Natural killer cell (primary cell): ENCODE results near the gene MYMX. TPM values are rescaled to one million over a fixed set of nuclear protein-coding genes. Genes with fewer than 3 reads are reported as not detected.

Experiments
- ATAC-seq, 3 donors: fragments of 150-1000 bp in 2 of 3; fragments of 200-7000 bp in 1 of 3; cut with Tn5 transposase; 1 replicate in 1 of 3; 2 replicates in 2 of 3; pipeline ENCODE4 v1.10.0; 2021; ENCODE audit warnings: mild to moderate bottlenecking in 2 of 3, moderate library complexity in 2 of 3
- DNase-seq, 2 donors: peaks; one replicate each; pipeline versions ENCODE4 v3.0.0 to v3.0.0-alpha.2; 2013 to 2021; ENCODE audit warnings: mixed read lengths in 1 of 2
- H3K27ac ChIP-seq: one replicate; pipeline ENCODE4 v1.5.1; 2013; ENCODE audit warnings: mild to moderate bottlenecking, low read length
- H3K27me3 ChIP-seq: one replicate; pipeline ENCODE4 v1.6.1; 2013; ENCODE audit warnings: low read length; ENCODE audit not compliant: control insufficient read depth, insufficient read depth
- H3K36me3 ChIP-seq: one replicate; pipeline ENCODE4 v1.6.1; 2013; ENCODE audit warnings: low read length; ENCODE audit not compliant: control insufficient read depth, insufficient read depth
- H3K4me1 ChIP-seq: one replicate; pipeline ENCODE4 v1.6.1; 2013; ENCODE audit warnings: low read length; ENCODE audit not compliant: control insufficient read depth, insufficient read depth
- H3K4me3 ChIP-seq: one replicate; pipeline ENCODE4 v1.5.1; 2013; ENCODE audit warnings: low read length
- H3K9me3 ChIP-seq: one replicate; pipeline ENCODE4 v1.6.1; 2013; ENCODE audit warnings: low read length; ENCODE audit not compliant: control insufficient read depth, insufficient read depth
- H3K27ac Mint-ChIP-seq, 2 donors: one replicate each; pipeline ENCODE4 v1.8.0; 2022; ENCODE audit warnings: mild to moderate bottlenecking in 2 of 2, mixed read lengths in 2 of 2, moderate library complexity in 1 of 2
- H3K27me3 Mint-ChIP-seq, 2 donors: one replicate each; pipeline ENCODE4 v1.8.0; 2022; ENCODE audit warnings: low read depth in 2 of 2, mixed read lengths in 2 of 2
- H3K36me3 Mint-ChIP-seq: one replicate; pipeline ENCODE4 v1.8.0; 2022; ENCODE audit warnings: mixed read lengths
- H3K4me1 Mint-ChIP-seq, 2 donors: one replicate each; pipeline ENCODE4 v1.8.0; 2022; ENCODE audit warnings: mixed read lengths in 2 of 2
- H3K4me3 Mint-ChIP-seq: one replicate; pipeline ENCODE4 v1.8.0; 2022; ENCODE audit warnings: mild to moderate bottlenecking, moderate library complexity, mixed read lengths
- H3K9me3 Mint-ChIP-seq, 2 donors: one replicate each; pipeline ENCODE4 v1.8.0; 2022; ENCODE audit warnings: mixed read lengths in 2 of 2
- WGBS: methylation state at CpG from one replicate; pipeline ENCODE4 v1.1.7; 2013; ENCODE audit warnings: missing lambda C conversion rate; ENCODE audit not compliant: insufficient coverage; 5-methylcytosine and 5-hydroxymethylcytosine counted together
- intact Hi-C: fragments of 100-400 bp; cut with micrococcal nuclease; formaldehyde crosslinking; loops from one replicate; pipeline ENCODE4 v1.14.2; 2022
- total RNA-seq, 4 donors: library from RNA; stranded (reverse); fragments of 120-200 nt in 1 of 4; gene quantifications; one replicate each; pipeline versions ENCODE4 v1.2.3 to v1.2.4, GENCODE V29; 2013 to 2022
- TF ChIP-seq, protein P1 (sequence below): fragments of 200-600 bp; IDR thresholded peaks from one replicate; pipeline ENCODE4 v1.8.0; 2022; ENCODE audit warnings: antibody characterized with exemption

Gene MYMX
- total RNA-seq, 3 donors from 2014 or later (not counting 1 experiment from before 2014, with no cell fraction given), result not detected

- Histone ChIP-seq H3K36me3 (no peaks in the 10 kb centered on the region), H3K9me3 (no peaks in the 10 kb centered on the region), H3K4me1 (peaks cover 12% of the 10 kb centered on the region), H3K27ac (no peak overlapping the region), H3K4me3 (no peak overlapping the region), H3K27me3 (no peaks in the 10 kb centered on the region)
- Mint-ChIP-seq H3K9me3 (no peaks in the 10 kb centered on the region), H3K27me3 (no peaks in the 10 kb centered on the region), H3K27ac (no peak overlapping the region), H3K4me3 (no peak overlapping the region), H3K36me3 (no peaks in the 10 kb centered on the region), H3K4me1 (peaks cover 9 to 11% of the 10 kb centered on the region in 2 donors)
- intact Hi-C loops, result no loop called here
- TF ChIP-seq, protein P1, sequence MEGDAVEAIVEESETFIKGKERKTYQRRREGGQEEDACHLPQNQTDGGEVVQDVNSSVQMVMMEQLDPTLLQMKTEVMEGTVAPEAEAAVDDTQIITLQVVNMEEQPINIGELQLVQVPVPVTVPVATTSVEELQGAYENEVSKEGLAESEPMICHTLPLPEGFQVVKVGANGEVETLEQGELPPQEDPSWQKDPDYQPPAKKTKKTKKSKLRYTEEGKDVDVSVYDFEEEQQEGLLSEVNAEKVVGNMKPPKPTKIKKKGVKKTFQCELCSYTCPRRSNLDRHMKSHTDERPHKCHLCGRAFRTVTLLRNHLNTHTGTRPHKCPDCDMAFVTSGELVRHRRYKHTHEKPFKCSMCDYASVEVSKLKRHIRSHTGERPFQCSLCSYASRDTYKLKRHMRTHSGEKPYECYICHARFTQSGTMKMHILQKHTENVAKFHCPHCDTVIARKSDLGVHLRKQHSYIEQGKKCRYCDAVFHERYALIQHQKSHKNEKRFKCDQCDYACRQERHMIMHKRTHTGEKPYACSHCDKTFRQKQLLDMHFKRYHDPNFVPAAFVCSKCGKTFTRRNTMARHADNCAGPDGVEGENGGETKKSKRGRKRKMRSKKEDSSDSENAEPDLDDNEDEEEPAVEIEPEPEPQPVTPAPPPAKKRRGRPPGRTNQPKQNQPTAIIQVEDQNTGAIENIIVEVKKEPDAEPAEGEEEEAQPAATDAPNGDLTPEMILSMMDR, result no peak
- DNase-seq (no peak), ATAC-seq (no peak)
- 98% methylated on average over 7 of the region's 7 CpGs for WGBS
Observed at GRCh38 chr6:44228433-44228832, 11.7 kb downstream of the MYMX start.

DNA sequence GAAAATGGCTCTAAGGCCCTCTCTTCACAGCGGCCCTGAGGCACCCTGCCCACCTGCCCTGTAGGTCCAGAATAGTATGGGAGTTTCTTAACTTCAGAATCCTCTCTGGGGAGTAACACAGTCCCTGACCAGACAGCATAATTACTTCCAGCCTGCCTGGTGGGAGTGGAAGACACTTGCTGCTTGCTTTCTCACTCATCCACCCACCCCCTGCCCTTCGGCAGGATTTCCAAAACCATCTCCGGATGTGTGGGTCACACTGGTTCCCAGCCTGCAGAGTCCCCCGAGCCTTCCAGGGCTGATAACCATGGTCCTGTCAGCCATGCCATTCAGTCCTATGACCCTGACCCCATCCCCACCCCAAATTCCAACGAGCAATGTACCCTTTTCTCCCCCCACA lies 12.1 kb downstream of the MYMX start:
- no peak for DNase-seq
- Histone ChIP-seq H3K4me3 (no peak overlapping the region), H3K27me3 (no peaks in the 10 kb centered on the region), H3K9me3 (no peaks in the 10 kb centered on the region), H3K36me3 (no peaks in the 10 kb centered on the region), H3K4me1 (peaks cover 12% of the 10 kb centered on the region), H3K27ac (no peak overlapping the region)
- ATAC-seq, result no peak
- TF ChIP-seq, protein P1, result no peak
- Mint-ChIP-seq H3K4me3 (no peak overlapping the region), H3K4me1 (peaks cover 9% of the 10 kb centered on the region in 2 donors), H3K27me3 (no peaks in the 10 kb centered on the region), H3K27ac (no peak overlapping the region), H3K36me3 (no peaks in the 10 kb centered on the region), H3K9me3 (no peaks in the 10 kb centered on the region)
- intact Hi-C loops, result no loop called here
- 97% methylated on average over 5 of the region's 5 CpGs for WGBS

GRCh38 chr6:44229376-44230033 lies 12.8 kb downstream of the MYMX start:
- H3K9me3 Mint-ChIP-seq, result no peaks in the 10 kb centered on the region
- no peak overlapping the region for H3K4me3 ChIP-seq
- H3K27me3 Mint-ChIP-seq, result no peaks in the 10 kb centered on the region
- H3K36me3 ChIP-seq, result no peaks in the 10 kb centered on the region
- no peak for DNase-seq
- H3K4me3 Mint-ChIP-seq, result no peak overlapping the region
- H3K36me3 Mint-ChIP-seq, result no peaks in the 10 kb centered on the region
- 97% methylated on average over 11 of the region's 11 CpGs for WGBS
- intact Hi-C loops, result no loop called here
- ATAC-seq, result no peak
- no peaks in the 10 kb centered on the region for H3K27me3 ChIP-seq
- no peak overlapping the region for H3K27ac Mint-ChIP-seq
- H3K27ac ChIP-seq, result no peak overlapping the region
- H3K4me1 ChIP-seq, result peaks cover 7% of the 10 kb centered on the region
- TF ChIP-seq, protein P1, result no peak
- H3K4me1 Mint-ChIP-seq, result peaks cover 3% of the 10 kb centered on the region in 2 donors
- no peaks in the 10 kb centered on the region for H3K9me3 ChIP-seq
